K562 (cell line): ENCODE measurements around the gene SYMPK. TPM values are rescaled to one million over a fixed set of nuclear protein-coding genes. Genes with fewer than 3 reads are reported as not detected.

Experiments
- ARID4B ChIP-seq: sonication (generic); formaldehyde crosslinking; IDR thresholded peaks from 2 replicates; pipeline ENCODE4 v1.8.0; 2022; ENCODE audit warnings: mild to moderate bottlenecking, missing genetic modification reagents
- CCNT2 ChIP-seq: IDR thresholded peaks from 2 replicates; pipeline ENCODE4 v1.6.1; 2011; ENCODE audit warnings: borderline replicate concordance, low read depth, mild to moderate bottlenecking, moderate library complexity, mixed read lengths, low read length; ENCODE audit not compliant: insufficient read length; ENCODE audit errors: extremely low read depth
- CREB1 ChIP-seq, 2 experiments: sonication (generic) in 1 of 2; formaldehyde crosslinking in 1 of 2; IDR thresholded peaks; 2 replicates each; pipeline versions ENCODE4 v1.6.1 to v1.8.0; 2012 to 2022; ENCODE audit warnings: inconsistent platforms in 1 of 2, mild to moderate bottlenecking in 1 of 2, missing genetic modification reagents in 1 of 2, moderate library complexity in 1 of 2
- HDAC3 ChIP-seq: fragments of 450-650 bp; IDR thresholded peaks from 2 replicates; pipeline ENCODE4 v1.6.1; 2018; ENCODE audit warnings: borderline replicate concordance, mild to moderate bottlenecking, moderate library complexity; ENCODE audit not compliant: partially characterized antibody
- HIVEP1 ChIP-seq: fragments of 250-450 bp; sonication (Bioruptor Pico); IDR thresholded peaks from 2 replicates; pipeline ENCODE4 v1.4.0; 2020; ENCODE audit warnings: mild to moderate bottlenecking
- MCM7 ChIP-seq, 2 experiments: fragments of 450-650 bp; IDR thresholded peaks; 2 replicates each; pipeline ENCODE4 v1.6.1; 2016 to 2018
- MTA1 ChIP-seq: fragments of 450-650 bp; IDR thresholded peaks from 2 replicates; pipeline ENCODE4 v1.6.1; 2017; ENCODE audit warnings: borderline replicate concordance
- RBM17 ChIP-seq: fragments of 200-400 bp; formaldehyde crosslinking; IDR thresholded peaks from 2 replicates; pipeline ENCODE4 v1.6.1; 2017; ENCODE audit warnings: low read depth, mild to moderate bottlenecking, low read length, borderline replicate concordance
- SAP30 ChIP-seq: fragments of 200-600 bp; sonication (generic); IDR thresholded peaks from 2 replicates; pipeline ENCODE4 v1.6.1; 2012; ENCODE audit warnings: borderline replicate concordance, low read depth, mild to moderate bottlenecking, moderate library complexity, low read length, control low read depth, inconsistent platforms; ENCODE audit not compliant: insufficient read depth, poor library complexity, severe bottlenecking
- SMARCA4 ChIP-seq: fragments of 450-650 bp; IDR thresholded peaks from 2 replicates; pipeline ENCODE4 v1.6.1; 2016
- TRIM25 ChIP-seq: fragments of 450-650 bp; IDR thresholded peaks from 2 replicates; pipeline ENCODE4 v1.7.0; 2016; ENCODE audit warnings: borderline replicate concordance
- U2AF1 ChIP-seq: fragments of 200-400 bp; formaldehyde crosslinking; optimal IDR thresholded peaks from 2 replicates; pipeline ENCODE3; 2017; ENCODE audit warnings: mild to moderate bottlenecking, low read depth, low read length, moderate library complexity
- XRCC5 ChIP-seq: fragments of 200-400 bp; formaldehyde crosslinking; IDR thresholded peaks from 2 replicates; pipeline ENCODE4 v1.6.1; 2017; ENCODE audit warnings: low read depth, mild to moderate bottlenecking, low read length
- ZHX1 ChIP-seq: fragments of 150-350 bp; conservative IDR thresholded peaks from 2 replicates; pipeline ENCODE4 v1.6.1; 2014; ENCODE audit warnings: low read length
- ZNF253 ChIP-seq: fragments of 250-450 bp; sonication (Bioruptor Pico); conservative IDR thresholded peaks from 2 replicates; pipeline ENCODE4 v1.6.1; 2021; ENCODE audit warnings: mild to moderate bottlenecking
- ZNF668 ChIP-seq: fragments of 250-450 bp; sonication (Bioruptor Pico); IDR thresholded peaks from 2 replicates; pipeline ENCODE4 v1.8.0; 2022; ENCODE audit warnings: mild to moderate bottlenecking, inconsistent platforms
- polyA plus RNA-seq, 8 experiments: library from polyadenylated mRNA; depleted of rRNA in 4 of 8; stranded (reverse) in 5 of 8; unstranded in 3 of 8; fragments of >200 nt; fragmentation: Nextera tagmentation in 2 of 8; fragmentation: Illumina TruSeq in 1 of 8; extraction: Ambion mirVana in 2 of 8; extraction: Trizol in 1 of 8; gene quantifications; 2 replicates each; pipeline versions ENCODE4 v1.2.1 to v1.2.3, GENCODE V29; 2011 to 2014; ENCODE audit warnings: inconsistent platforms in 1 of 8, missing spikeins in 1 of 8
- total RNA-seq, 7 experiments: library from RNA; depleted of rRNA in 6 of 7; stranded (reverse); fragments of >200 nt in 6 of 7; fragmentation: Illumina TruSeq in 2 of 7; extraction: Trizol in 2 of 7; gene quantifications; 2 replicates each; pipeline versions ENCODE4 v1.2.1 to v1.2.3, GENCODE V29; 2011 to 2021; ENCODE audit warnings: low replicate concordance in 1 of 7
- TF ChIP-seq, protein P1 (sequence below): fragments of 250-450 bp; sonication (Bioruptor Pico); IDR thresholded peaks from 2 replicates; pipeline ENCODE4 v1.5.0; 2021

Gene SYMPK
- total and polyA plus RNA-seq, 9 of the 15 experiments (the other 6 are each of a cell fraction or from before 2014, with no cell fraction given) = 0.73 to 95.5 (median 58.4) TPM

GRCh38 chr19:45767881-45768654 lies 94.9 kb downstream of the SYMPK start (continued):
- TF ChIP-seq U2AF1 (no peak), ARID4B (CRISPR knock-in tag) (peak; percentile 73), RBM17 (no peak), ZNF668 (CRISPR knock-in tag) (no peak), MTA1 (no peak), XRCC5 (no peak; the same call in 1 of the 2 replicates), HDAC3 (no peak), ZHX1 (no peak), HIVEP1 (no peak), ZNF253 (no peak), CREB1 (IDR thresholded peaks at IDR 0.05) (no peak), CREB1 (CRISPR knock-in tag; IDR thresholded peaks at IDR 0.05) (no peak), MCM7 (IDR thresholded peaks at IDR 0.05) (no peak), SAP30 (peak; percentile 44), CCNT2 (no peak), SMARCA4 (no peak), TRIM25 (no peak)
- TF ChIP-seq, protein P1, sequence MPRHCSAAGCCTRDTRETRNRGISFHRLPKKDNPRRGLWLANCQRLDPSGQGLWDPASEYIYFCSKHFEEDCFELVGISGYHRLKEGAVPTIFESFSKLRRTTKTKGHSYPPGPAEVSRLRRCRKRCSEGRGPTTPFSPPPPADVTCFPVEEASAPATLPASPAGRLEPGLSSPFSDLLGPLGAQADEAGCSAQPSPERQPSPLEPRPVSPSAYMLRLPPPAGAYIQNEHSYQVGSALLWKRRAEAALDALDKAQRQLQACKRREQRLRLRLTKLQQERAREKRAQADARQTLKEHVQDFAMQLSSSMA (CRISPR knock-in tag) = no peak
- TF ChIP-seq, all 486 proteins: peak for 68
